NCI-H82 treated with DMSO at 0.1 percent for 48 hours (cell line): ENCODE results near the gene CXCL17.

ENCODE experiments used
- DNase-seq: peaks from one replicate; lab custom pipeline; 2025; ENCODE audit not compliant: unreplicated experiment; lab: John Stamatoyannopoulos, UW

CXCL17 gene

GRCh38 chr19:42401365-42402303 is 41.1 kb downstream of the CXCL17 start:
- peak; percentile 67 for DNase-seq

GRCh38 chr19:42400404-42400803 is 42.3 kb downstream of the CXCL17 start:
- DNase-seq, result no peak

GRCh38 chr19:42397263-42398166 is 45.2 kb downstream of the CXCL17 start:
- DNase-seq, result no peak

- peak; percentile 96 for DNase-seq
These were observed 46.1 kb downstream of the CXCL17 start for GRCh38 chr19:42396381-42397262.

GRCh38 chr19:42394751-42395150 is 48.0 kb downstream of the CXCL17 start:
- no peak for DNase-seq

GRCh38 chr19:42392165-42392564 is 50.6 kb downstream of the CXCL17 start:
- no peak for DNase-seq

- DNase-seq, result no peak
These were observed 52.8 kb downstream of the CXCL17 start, which contains the start of gene CNFN for GRCh38 chr19:42389899-42390298. CNFN (minus strand) TSS chr19:42390297; CDS start chr19:42389037, 1,260 bp downstream.

- DNase-seq, result no peak
These were observed 53.8 kb downstream of the CXCL17 start for GRCh38 chr19:42388851-42389489.

- peak; percentile 64 for DNase-seq
These were observed 55.6 kb downstream of the CXCL17 start for GRCh38 chr19:42386974-42387707.

- no peak for DNase-seq
These were observed 62.6 kb downstream of the CXCL17 start for GRCh38 chr19:42380155-42380554.
